ENCODE results near the gene GPR68. TPM values are rescaled to one million over a fixed set of nuclear protein-coding genes. Genes with fewer than 3 reads are reported as not detected.
"Not testable (repeated sequence)": the region's sequence is repeated elsewhere in the genome, so short reads cannot be mapped to it uniquely, and the experiment has no call there.

The GPR68 gene
- total RNA-seq, 1 donor from 2014 or later, result 6.0 TPM

DNA sequence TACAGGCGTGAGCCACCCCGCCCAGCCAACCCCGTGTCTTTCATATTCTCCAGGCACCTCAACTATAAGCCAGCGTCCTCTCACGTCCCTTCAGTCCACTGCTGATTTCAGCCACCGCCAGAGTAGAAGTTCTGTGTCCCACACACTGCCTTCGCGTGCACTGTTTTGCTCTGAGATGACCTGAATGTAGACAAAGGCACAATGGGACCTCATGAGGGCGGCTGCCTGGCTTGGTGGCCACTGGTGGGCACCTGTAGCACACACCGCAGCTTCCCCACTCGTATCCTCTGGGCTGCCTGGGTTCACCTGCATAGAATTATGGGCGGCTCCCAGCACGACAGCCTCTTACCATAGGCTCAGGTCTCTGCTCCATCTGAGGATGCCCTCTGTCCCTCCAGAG is 57.2 kb downstream of the GPR68 start:
- no peak overlapping the region for H3K4me3 Mint-ChIP-seq (ENCODE audit: low read depth)
- H3K27me3 Mint-ChIP-seq (ENCODE audit: low read depth), result no peaks in the 10 kb centered on the region
- peaks cover 61% of the 10 kb centered on the region for H3K36me3 Mint-ChIP-seq (ENCODE audit: low read depth)

GRCh38 chr14:91186515-91187066 is 57.9 kb downstream of the GPR68 start:
- Mint-ChIP-seq H3K4me1 (ENCODE audit: low read depth) (peaks cover 2% of the 10 kb centered on the region), H3K9me3 (no peaks in the 10 kb centered on the region), H3K36me3 (ENCODE audit: low read depth) (peaks cover 55% of the 10 kb centered on the region), H3K4me3 (ENCODE audit: low read depth) (no peak overlapping the region), H3K27ac (no peak overlapping the region), H3K27me3 (ENCODE audit: low read depth) (no peaks in the 10 kb centered on the region)
- intact Hi-C loops (cut with micrococcal nuclease), result no loop called here
- no peak for DNase-seq (ENCODE audit: low spot score)

More for the DNA sequence above, 57.2 kb downstream of the GPR68 start:
- peaks cover 2% of the 10 kb centered on the region for H3K4me1 Mint-ChIP-seq (ENCODE audit: low read depth)
- no peak overlapping the region for H3K27ac Mint-ChIP-seq
- no peaks in the 10 kb centered on the region for H3K9me3 Mint-ChIP-seq
- DNase-seq (ENCODE audit: low spot score), result no peak
- intact Hi-C loops (cut with micrococcal nuclease), result no loop called here

- Mint-ChIP-seq H3K4me3 (ENCODE audit: low read depth) (no peak overlapping the region), H3K27ac (no peak overlapping the region), H3K9me3 (no peaks in the 10 kb centered on the region), H3K36me3 (ENCODE audit: low read depth) (peaks cover 55% of the 10 kb centered on the region), H3K4me1 (ENCODE audit: low read depth) (no peaks in the 10 kb centered on the region), H3K27me3 (ENCODE audit: low read depth) (no peaks in the 10 kb centered on the region)
- DNase-seq (ENCODE audit: low spot score), result no peak
- intact Hi-C loops (cut with micrococcal nuclease), result no loop called here
Observed at GRCh38 chr14:91185721-91186120, 58.8 kb downstream of the GPR68 start.

GRCh38 chr14:91184559-91184958 is 59.9 kb downstream of the GPR68 start:
- Mint-ChIP-seq H3K27me3 (ENCODE audit: low read depth) (no peaks in the 10 kb centered on the region), H3K27ac (no peak overlapping the region), H3K4me1 (ENCODE audit: low read depth) (no peaks in the 10 kb centered on the region), H3K4me3 (ENCODE audit: low read depth) (no peak overlapping the region), H3K9me3 (no peaks in the 10 kb centered on the region), H3K36me3 (ENCODE audit: low read depth) (peaks cover 47% of the 10 kb centered on the region)
- no peak for DNase-seq (ENCODE audit: low spot score)
- intact Hi-C loops (cut with micrococcal nuclease), result no loop called here

GRCh38 chr14:91182753-91183152 is 61.8 kb downstream of the GPR68 start:
- H3K9me3 Mint-ChIP-seq; H3K27ac Mint-ChIP-seq; DNase-seq (ENCODE audit: low spot score); H3K4me1 Mint-ChIP-seq (ENCODE audit: low read depth); H3K4me3 Mint-ChIP-seq (ENCODE audit: low read depth); intact Hi-C loops (cut with micrococcal nuclease); H3K27me3 Mint-ChIP-seq (ENCODE audit: low read depth): not testable (repeated sequence)
- peaks cover 37% of the 10 kb centered on the region for H3K36me3 Mint-ChIP-seq (ENCODE audit: low read depth)

Other genes starting within 250 kb of the GPR68 start
- 20.5 and 21.4 TPM in 2 replicates for gene RPS6KA5, start 184.1 kb downstream of the GPR68 start, total RNA-seq
- 48.5 and 52.1 TPM in 2 replicates for gene DGLUCY, start 130.6 kb downstream of the GPR68 start, total RNA-seq
- gene CCDC88C, start 173.1 kb upstream of the GPR68 start, total RNA-seq, result 95.3 and 100 TPM in 2 replicates